HepG2 (cell line): ENCODE measurements around the gene PCBP2. TPM values are rescaled to one million over a fixed set of nuclear protein-coding genes. Genes with fewer than 3 reads are reported as not detected.
A peak's percentile ranks its signal among the peaks of the same experiment; 100 is the strongest.

ENCODE experiments used
- ATAC-seq: fragments of 200-7000 bp; cut with Tn5 transposase; 3 replicates; pipeline ENCODE4 v1.9.1; 2020; ENCODE audit warnings: mild to moderate bottlenecking, moderate library complexity
- BruUV-seq: library from RNA; stranded (reverse); fragments of 400-500 nt; replicated peaks from 2 replicates; lab custom pipeline; 2021; lab: Mats Ljungman, UMichigan
- CTCF ChIA-PET: fragments of 300-600 bp; formaldehyde crosslinking; extraction: SDS; loops from one replicate; lab custom pipeline; 2021; ENCODE audit warnings: low total read pairs, inconsistent platforms, low intra/inter-chr PET ratio; lab: Yijun Ruan, JAX
- POLR2A ChIA-PET: fragments of 350-600 bp; sonication (Branson Sonifier 250); formaldehyde crosslinking; loops from one replicate; lab custom pipeline; 2020; ENCODE audit warnings: antibody characterized with exemption, inconsistent platforms; lab: Yijun Ruan, JAX
- DNase-seq: peaks from one replicate; pipeline ENCODE4 v3.0.0-alpha.2; 2015; ENCODE audit warnings: low spot score
- FAIRE-seq: peaks from 3 replicates; lab custom pipeline; 2011; peaks lifted over from hg19 to GRCh38; lab: Jason Lieb, UNC
- H2AFZ ChIP-seq: one replicate; pipeline ENCODE4 v1.6.1; 2011; ENCODE audit warnings: low read length, inconsistent platforms
- H3K27ac ChIP-seq: fragments of 300-600 bp; 3 replicates; pipeline ENCODE4 v1.8.0; 2011; ENCODE audit warnings: mixed run types, mild to moderate bottlenecking, mixed read lengths, low read length, inconsistent platforms; ENCODE audit not compliant: insufficient read depth; ENCODE audit errors: extremely low read length
- H3K27me3 ChIP-seq, 2 experiments: fragments of 200-600 bp in 1 of 2; 2 replicates in 1 of 2; 3 replicates in 1 of 2; pipeline versions ENCODE4 v1.6.0 to v1.8.0; 2011; ENCODE audit warnings: low read length in 2 of 2, mild to moderate bottlenecking in 2 of 2, moderate library complexity in 2 of 2, inconsistent platforms in 1 of 2; ENCODE audit not compliant: insufficient read depth in 2 of 2, control insufficient read depth in 1 of 2
- H3K36me3 ChIP-seq, 2 experiments: fragments of 200-600 bp in 1 of 2; replicated peaks in 1 of 2; 2 replicates in 1 of 2; 3 replicates in 1 of 2; pipeline versions ENCODE4 v1.5.1 to v1.8.0; 2011; ENCODE audit warnings: low read length in 2 of 2, inconsistent platforms in 1 of 2; ENCODE audit not compliant: insufficient read depth in 2 of 2, control insufficient read depth in 1 of 2
- H3K4me1 ChIP-seq: 2 replicates; pipeline ENCODE4 v1.5.1; 2012; ENCODE audit warnings: low read length, inconsistent platforms; ENCODE audit not compliant: insufficient read depth
- H3K4me2 ChIP-seq: 2 replicates; pipeline ENCODE4 v1.6.0; 2011; ENCODE audit warnings: low read depth, low read length, inconsistent platforms
- H3K4me3 ChIP-seq, 3 experiments: fragments of 200-600 bp in 1 of 3; sonication (generic), shearing (Covaris generic) in 1 of 3; replicated peaks in 1 of 3; 2 replicates each; pipeline ENCODE4 v1.5.1; 2011 to 2016; ENCODE audit warnings: low read length in 3 of 3, inconsistent platforms in 2 of 3, low read depth in 2 of 3, mild to moderate bottlenecking in 2 of 3, control low read depth in 1 of 3, mixed read lengths in 1 of 3; ENCODE audit not compliant: insufficient read depth in 1 of 3
- H3K79me2 ChIP-seq: one replicate; pipeline ENCODE4 v1.6.1; 2011; ENCODE audit warnings: low read length, inconsistent platforms; ENCODE audit not compliant: insufficient read depth
- H3K9ac ChIP-seq: 2 replicates; pipeline ENCODE4 v1.6.0; 2011; ENCODE audit warnings: mild to moderate bottlenecking, low read depth, low read length, inconsistent platforms; ENCODE audit not compliant: insufficient read depth
- H3K9me3 ChIP-seq: 2 replicates; pipeline ENCODE4 v1.5.1; 2012; ENCODE audit warnings: mild to moderate bottlenecking, low read length
- H4K20me1 ChIP-seq: 2 replicates; pipeline ENCODE4 v1.6.0; 2011; ENCODE audit warnings: inconsistent platforms, mild to moderate bottlenecking, low read length, moderate library complexity; ENCODE audit not compliant: insufficient read depth
- HNF4A ChIP-seq: sonication (generic); formaldehyde crosslinking; IDR thresholded peaks from 2 replicates; pipeline ENCODE4 v1.4.0; 2020; ENCODE audit warnings: missing genetic modification reagents
- LBX2 ChIP-seq: sonication (generic); formaldehyde crosslinking; IDR thresholded peaks from 2 replicates; pipeline ENCODE4 v1.5.0; 2020; ENCODE audit warnings: missing genetic modification reagents, mild to moderate bottlenecking, borderline replicate concordance
- POLR2AphosphoS2 ChIP-seq: IDR thresholded peaks from 2 replicates; pipeline ENCODE4 v1.6.1; 2011; ENCODE audit warnings: low read depth, low read length, improper control_type of control experiment
- SALL2 ChIP-seq: sonication (generic); formaldehyde crosslinking; IDR thresholded peaks from 2 replicates; pipeline ENCODE4 v1.8.1; 2023; ENCODE audit warnings: mild to moderate bottlenecking, missing genetic modification reagents, inconsistent platforms
- SNAPC4 ChIP-seq: sonication (generic); formaldehyde crosslinking; IDR thresholded peaks from 2 replicates; pipeline ENCODE4 v1.4.0; 2020; ENCODE audit warnings: mild to moderate bottlenecking, missing genetic modification reagents
- SP2 ChIP-seq: sonication (generic); formaldehyde crosslinking; IDR thresholded peaks from 2 replicates; pipeline ENCODE4 v1.5.1; 2020; ENCODE audit warnings: mild to moderate bottlenecking, missing genetic modification reagents
- ZBTB43 ChIP-seq: sonication (generic); formaldehyde crosslinking; conservative IDR thresholded peaks from 2 replicates; pipeline ENCODE4 v1.4.0; 2020; ENCODE audit warnings: missing genetic modification reagents
- ZNF232 ChIP-seq: sonication (generic); formaldehyde crosslinking; IDR thresholded peaks from 2 replicates; pipeline ENCODE4 v1.4.0; 2020; ENCODE audit warnings: missing genetic modification reagents, borderline replicate concordance
- ZNF260 ChIP-seq: sonication (generic); formaldehyde crosslinking; IDR thresholded peaks from 2 replicates; pipeline ENCODE4 v1.4.0; 2020; ENCODE audit warnings: missing genetic modification reagents, low read depth, mild to moderate bottlenecking, borderline replicate concordance
- ZNF484 ChIP-seq: sonication (generic); formaldehyde crosslinking; IDR thresholded peaks from 2 replicates; pipeline ENCODE4 v1.5.1; 2020; ENCODE audit warnings: mild to moderate bottlenecking, low read depth, missing genetic modification reagents, borderline replicate concordance
- ZNF574 ChIP-seq: sonication (generic); formaldehyde crosslinking; IDR thresholded peaks from 2 replicates; pipeline ENCODE4 v1.4.0; 2020; ENCODE audit warnings: missing genetic modification reagents
- ZNF674 ChIP-seq: sonication (generic); formaldehyde crosslinking; IDR thresholded peaks from 2 replicates; pipeline ENCODE4 v1.5.0; 2020; ENCODE audit warnings: low read depth, mild to moderate bottlenecking, missing genetic modification reagents
- ZNF75D ChIP-seq: sonication (generic); formaldehyde crosslinking; IDR thresholded peaks from 2 replicates; pipeline ENCODE4 v1.8.1; 2023; ENCODE audit warnings: missing genetic modification reagents, mild to moderate bottlenecking, borderline replicate concordance
- WGBS: methylation state at CpG from one replicate; pipeline ENCODE4 v1.1.6; 2017; ENCODE audit warnings: low lambda C conversion rate; 5-methylcytosine and 5-hydroxymethylcytosine counted together
- in situ Hi-C: cut with HindIII; loops from 2 replicates; pipeline ENCODE4 v1.10.0; 2017; ENCODE audit warnings: low pct_unique_long_range_greater_than_20kb; ENCODE audit not compliant: extremely low pct_ligation_motif_present
- intact Hi-C: fragments of 100-400 bp; cut with micrococcal nuclease; formaldehyde crosslinking; loops from one replicate; pipeline ENCODE4 v1.10.0; 2022; ENCODE audit not compliant: unreplicated experiment
- polyA plus RNA-seq, 8 experiments: library from polyadenylated mRNA; depleted of rRNA in 3 of 8; stranded (reverse) in 7 of 8; unstranded in 1 of 8; fragments of >200 nt; fragmentation: Illumina TruSeq in 4 of 8; extraction: Trizol in 4 of 8; gene quantifications; 2 replicates each; pipeline versions ENCODE4 v1.2.1 to v1.2.3, GENCODE V29; 2011 to 2016; ENCODE audit warnings: low read depth in 4 of 8, missing spikeins in 1 of 8, mixed read lengths in 1 of 8; ENCODE audit not compliant: insufficient read depth in 1 of 8
- total RNA-seq, 5 experiments: library from RNA; depleted of rRNA; stranded (reverse); fragments of >200 nt; fragmentation: Illumina TruSeq; extraction: Trizol; gene quantifications; 2 replicates each; pipeline ENCODE4 v1.2.3, GENCODE V29; 2016; ENCODE audit warnings: low read depth in 1 of 5

PCBP2 gene
- total and polyA plus RNA-seq, 2 of the 13 experiments (the other 11 are each of a cell fraction or from before 2014, with no cell fraction given): 154 to 345 TPM

GRCh38 chr12:53461591-53461990 is 9.7 kb downstream of the PCBP2 start (continued):
- TF ChIP-seq ZNF574 (CRISPR knock-in tag) (no peak), ZNF484 (CRISPR knock-in tag) (no peak), ZNF232 (CRISPR knock-in tag) (no peak), ZNF260 (CRISPR knock-in tag) (no peak), SP2 (CRISPR knock-in tag) (no peak), ZNF75D (no peak)

GRCh38 chr12:53462935-53463334 is 11.0 kb downstream of the PCBP2 start:
- H3K36me3 ChIP-seq: peaks cover 35 to 98% of the 10 kb centered on the region in 2 experiments
- POLR2A ChIA-PET: interaction anchor here (1.2 to 1.8 kb wide), 2 partner anchors 9 to 38 kb away, joined by 4 to 8 read pairs; partner anchors contain the start of genes MAP3K12 and TARBP2
- no peak for FAIRE-seq
- TF ChIP-seq HNF4A (CRISPR knock-in tag) (peak; percentile 23), SNAPC4 (CRISPR knock-in tag) (no peak), POLR2AphosphoS2 (peak; percentile 70; the same call in 1 of the 2 replicates), LBX2 (CRISPR knock-in tag) (no peak), SALL2 (CRISPR knock-in tag) (no peak), ZBTB43 (CRISPR knock-in tag) (no peak), ZNF674 (CRISPR knock-in tag) (no peak)

More at GRCh38 chr12:53462935-53463334, 11.0 kb downstream of the PCBP2 start:
- in situ Hi-C loops (no loop called here), intact Hi-C loops (no loop called here)
- Histone ChIP-seq H4K20me1 (peaks cover 77% of the 10 kb centered on the region), H3K4me2 (no peak overlapping the region), H2AFZ (no peak overlapping the region), H3K4me1 (peaks cover 57% of the 10 kb centered on the region), H3K9me3 (no peaks in the 10 kb centered on the region), H3K9ac (no peak overlapping the region), H3K4me3 (no peak overlapping the region), H3K27me3 (no peaks in the 10 kb centered on the region), H3K27ac (peak overlapping the region; percentile 19), H3K79me2 (peaks cover 66% of the 10 kb centered on the region)
- no peak for DNase-seq
- 79% methylated on average over 3 of the region's 3 CpGs for WGBS
- BruUV-seq: no TSS peak
- peak; percentile 24 for ATAC-seq
- CTCF ChIA-PET: no interaction called here
